GM11168 (cell line): ENCODE data around the gene MISP.

Source experiments
- in situ Hi-C: fragments of 300-500 bp; cut with MboI; formaldehyde crosslinking; loops from one replicate; pipeline ENCODE4 v1.12.0; 2022; ENCODE audit warnings: low sequenced_read_pairs; ENCODE audit not compliant: unreplicated experiment

MISP gene

GRCh38 chr19:723714-724113, 27.2 kb upstream of the MISP start:
- in situ Hi-C loops, result no loop called here

DNA sequence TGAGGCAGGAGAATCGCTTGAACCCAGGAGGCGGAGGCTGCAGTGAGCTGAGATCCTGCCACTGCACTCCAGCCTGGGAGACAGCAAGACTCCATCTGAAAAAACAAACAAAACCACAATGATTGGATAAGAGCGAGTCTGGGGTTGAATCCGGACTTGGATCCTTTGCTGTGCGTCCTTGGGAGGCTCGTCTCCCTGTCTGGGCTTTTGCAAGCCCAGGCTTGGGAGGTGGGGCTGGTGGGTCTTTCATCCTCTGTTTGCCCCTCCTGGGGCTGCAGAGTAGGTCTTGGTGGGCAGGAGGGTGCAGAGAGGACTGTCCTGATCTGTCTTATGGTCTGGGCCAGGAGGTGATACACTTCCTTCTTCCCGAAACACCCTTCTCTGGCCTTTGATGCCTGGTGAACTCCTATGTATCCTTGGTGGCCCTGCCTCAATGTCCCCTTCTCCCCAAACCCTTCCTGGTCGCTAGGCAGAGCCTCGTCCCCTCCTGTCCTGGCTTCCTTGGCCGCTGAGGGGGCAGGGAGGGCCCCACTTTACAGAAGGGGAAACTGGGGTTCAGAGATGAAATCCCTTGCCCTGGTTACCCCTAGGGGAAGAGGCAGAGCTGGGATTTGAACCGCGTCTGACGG, 25.3 kb upstream of the MISP start:
- in situ Hi-C loops, result loop anchor here (5.0 to 25.0 kb wide), 2 partner anchors 58 to 138 kb away; partner anchors contain the start of gene HCN2

DNA sequence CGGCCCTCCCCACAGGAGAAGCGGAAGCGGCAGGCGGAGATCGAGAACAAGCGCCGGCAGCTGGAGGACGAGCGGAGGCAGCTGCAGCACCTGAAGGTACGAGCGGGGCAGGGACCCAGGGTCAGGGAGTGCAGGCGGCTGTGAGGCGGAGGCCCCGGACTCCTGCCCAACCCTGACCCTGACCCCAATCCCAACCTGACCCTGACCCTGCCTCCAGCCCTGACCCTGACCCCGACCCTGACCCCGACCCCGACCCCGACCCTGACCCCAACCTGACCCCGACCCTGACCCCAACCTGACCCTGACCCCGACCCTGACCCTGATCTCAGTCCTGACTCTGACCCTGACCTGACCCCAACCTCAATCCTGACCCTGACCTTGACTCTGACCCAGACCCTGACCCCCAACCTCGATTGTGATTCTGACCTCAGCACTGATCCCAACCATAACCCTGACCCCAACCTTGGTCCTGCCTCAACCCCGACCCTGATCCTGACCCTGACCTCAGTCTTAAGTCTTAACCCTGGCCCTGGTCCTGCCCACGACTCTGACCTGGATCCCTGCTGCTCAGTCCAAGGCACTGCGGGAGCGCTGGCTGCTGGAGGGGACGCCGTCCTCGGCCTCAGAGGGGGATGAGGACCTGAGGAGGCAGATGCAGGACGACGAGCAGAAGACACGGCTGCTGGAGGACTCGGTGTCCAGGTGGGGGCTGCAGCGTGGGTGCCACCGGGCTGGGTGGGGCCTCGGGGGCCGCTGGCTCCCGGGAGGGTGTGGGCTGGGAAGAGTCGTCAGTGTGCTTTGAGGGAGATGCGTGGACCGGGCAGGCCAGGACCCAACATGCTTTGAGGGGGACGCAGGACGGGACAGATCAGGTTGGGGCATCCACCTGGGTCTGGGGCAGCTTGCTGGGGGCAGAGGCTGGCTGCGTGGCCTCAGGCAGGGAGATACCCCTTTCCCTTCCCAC, 23.6 kb upstream of the MISP start:
- in situ Hi-C loops, result loop anchor here (5.0 to 25.0 kb wide), 2 partner anchors 60 to 140 kb away; partner anchors contain the start of gene HCN2

DNA sequence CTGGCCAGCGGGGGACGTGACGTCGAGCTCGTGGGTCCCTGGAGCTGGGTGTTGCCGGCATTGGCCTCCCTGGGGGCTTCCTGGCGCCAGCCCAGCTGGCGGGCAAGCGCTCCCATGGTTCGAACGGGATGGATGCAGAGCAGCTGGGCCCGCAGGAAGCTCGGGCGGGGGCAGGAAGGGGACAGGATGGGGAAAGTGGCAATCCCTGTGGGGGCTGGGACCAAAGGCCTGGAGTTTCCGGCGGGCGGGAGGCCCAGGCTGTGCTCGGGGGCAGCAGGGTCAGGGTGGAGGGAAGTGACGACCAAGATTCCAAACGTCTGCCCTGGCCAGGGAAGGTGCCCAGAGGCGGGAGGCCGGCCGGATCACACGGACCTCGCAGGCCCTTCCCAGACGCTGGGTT, 22.9 kb upstream of the MISP start:
- in situ Hi-C loops, result loop anchor here (5.0 to 25.0 kb wide), 2 partner anchors 61 to 141 kb away; partner anchors contain the start of gene HCN2

GRCh38 chr19:729564-729963, 21.3 kb upstream of the MISP start:
- in situ Hi-C loops, result loop anchor here (5.0 to 25.0 kb wide), 2 partner anchors 62 to 142 kb away; partner anchors contain the start of gene HCN2

DNA sequence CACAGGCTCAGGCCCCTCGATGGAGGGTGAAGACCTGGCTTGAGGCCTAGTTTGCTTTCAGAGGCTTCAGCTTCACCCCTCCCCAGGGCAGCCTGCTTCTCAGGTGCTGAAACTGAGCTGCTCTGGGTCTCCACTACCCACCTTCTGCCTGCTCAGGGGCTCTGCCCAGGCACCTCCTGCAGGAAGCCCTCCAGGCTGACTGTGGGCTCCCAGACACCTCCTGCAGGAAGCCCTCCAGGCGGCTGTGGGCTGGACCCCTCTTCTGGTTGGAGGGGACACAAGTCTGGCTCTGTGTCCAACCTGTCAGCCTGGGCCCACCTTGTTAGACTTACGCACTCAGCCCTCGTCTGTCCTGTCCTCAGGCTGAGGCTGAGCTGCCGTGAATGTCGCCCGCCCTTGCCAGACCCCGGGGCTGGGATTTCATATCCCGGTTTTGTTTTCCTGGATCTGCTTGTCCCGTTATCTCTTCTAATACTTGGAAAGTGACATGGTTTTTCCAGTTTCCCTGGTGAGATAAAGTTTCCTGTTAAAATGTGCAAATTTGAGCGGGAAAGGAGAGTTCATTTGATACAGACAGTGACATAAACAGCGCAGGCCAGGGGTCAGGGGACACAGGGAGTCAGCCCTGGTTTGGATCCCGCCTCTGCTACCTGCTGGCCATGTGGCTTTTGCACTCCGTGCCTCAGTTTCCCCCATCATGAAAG, 20.8 kb upstream of the MISP start:
- in situ Hi-C loops, result loop anchor here (5.0 to 25.0 kb wide), 3 partner anchors 63 to 425 kb away; partner anchors contain the start of gene HCN2

GRCh38 chr19:731000-731399, 19.9 kb upstream of the MISP start:
- in situ Hi-C loops, result loop anchor here (10.0 to 25.0 kb wide), 2 partner anchors 144 to 424 kb away; partner anchors contain the start of gene HCN2

DNA sequence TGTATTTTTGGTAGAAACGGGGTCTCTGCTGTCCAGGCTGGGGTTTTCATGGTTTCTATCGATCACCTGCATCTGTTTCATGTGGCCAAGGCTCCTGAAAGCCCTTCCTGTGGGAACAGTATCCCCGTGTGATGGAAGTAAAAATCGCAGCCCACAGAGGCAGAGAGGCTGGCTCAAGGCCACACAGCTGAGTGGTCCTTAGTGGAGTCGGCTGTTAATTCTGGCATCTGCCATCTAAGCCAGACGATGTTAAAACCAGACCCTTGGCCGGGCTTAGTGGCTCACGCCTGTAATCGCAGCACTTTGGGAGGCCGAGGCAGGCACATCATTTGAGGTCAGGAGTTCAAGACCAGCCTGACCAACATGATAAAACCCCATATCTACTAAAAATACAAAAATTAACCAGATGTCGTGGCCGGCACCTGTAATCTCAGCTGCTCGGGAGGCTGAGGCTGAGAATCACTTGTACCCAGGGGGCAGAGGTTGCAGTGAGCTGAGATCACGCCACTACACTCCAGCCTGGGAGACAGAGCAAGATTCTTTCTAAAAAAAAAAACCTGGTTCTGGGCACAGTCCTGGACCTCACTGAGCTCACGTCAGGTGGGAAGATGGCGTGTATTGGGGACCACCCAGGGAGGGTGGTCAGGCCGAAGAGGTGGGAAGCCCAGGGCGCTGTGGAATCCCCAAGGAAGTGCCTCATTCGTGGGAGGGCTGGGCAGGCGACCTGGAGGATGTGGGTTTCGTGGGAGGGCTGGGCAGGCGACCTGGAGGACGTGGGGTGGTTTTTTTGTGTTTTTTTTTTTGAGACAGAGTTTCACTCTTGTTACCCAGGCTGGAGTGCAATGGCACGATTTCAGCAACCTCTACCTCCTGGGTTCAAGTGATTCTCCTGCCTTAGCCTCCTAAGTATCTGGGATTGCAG, 18.5 kb upstream of the MISP start:
- in situ Hi-C loops, result loop anchor here (10.0 to 25.0 kb wide), 2 partner anchors 145 to 422 kb away; partner anchors contain the start of gene HCN2

GRCh38 chr19:734716-735115, 16.2 kb upstream of the MISP start:
- in situ Hi-C loops, result loop anchor here (10.0 to 25.0 kb wide), 2 partner anchors 147 to 420 kb away; partner anchors contain the start of gene HCN2

DNA sequence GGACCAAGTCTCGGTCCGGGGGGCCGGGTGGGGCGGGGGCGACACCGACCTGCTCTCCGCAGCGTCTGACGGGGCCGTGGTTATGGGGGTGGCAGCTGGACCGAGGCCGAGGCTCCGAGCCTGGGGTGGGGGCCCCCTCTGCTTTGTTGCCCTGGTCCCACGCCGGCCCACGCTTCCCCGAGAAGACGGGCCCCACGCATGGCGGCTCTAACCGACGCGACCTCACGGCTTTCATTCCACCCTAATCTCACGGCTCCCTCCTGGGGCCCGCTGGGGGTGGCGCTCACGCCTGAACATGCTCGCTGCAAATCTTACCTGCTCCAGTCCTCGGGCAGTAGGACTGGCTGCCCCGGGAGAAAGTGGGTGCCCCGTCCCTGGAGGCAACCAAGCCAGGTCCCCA, 14.8 kb upstream of the MISP start:
- in situ Hi-C loops, result loop anchor here (10.0 to 25.0 kb wide), 2 partner anchors 149 to 419 kb away; partner anchors contain the start of gene HCN2

- in situ Hi-C loops, result loop anchor here (10.0 to 25.0 kb wide), 2 partner anchors 150 to 417 kb away; partner anchors contain the start of gene HCN2
These were observed 13.3 kb upstream of the MISP start for GRCh38 chr19:737591-738093.

DNA sequence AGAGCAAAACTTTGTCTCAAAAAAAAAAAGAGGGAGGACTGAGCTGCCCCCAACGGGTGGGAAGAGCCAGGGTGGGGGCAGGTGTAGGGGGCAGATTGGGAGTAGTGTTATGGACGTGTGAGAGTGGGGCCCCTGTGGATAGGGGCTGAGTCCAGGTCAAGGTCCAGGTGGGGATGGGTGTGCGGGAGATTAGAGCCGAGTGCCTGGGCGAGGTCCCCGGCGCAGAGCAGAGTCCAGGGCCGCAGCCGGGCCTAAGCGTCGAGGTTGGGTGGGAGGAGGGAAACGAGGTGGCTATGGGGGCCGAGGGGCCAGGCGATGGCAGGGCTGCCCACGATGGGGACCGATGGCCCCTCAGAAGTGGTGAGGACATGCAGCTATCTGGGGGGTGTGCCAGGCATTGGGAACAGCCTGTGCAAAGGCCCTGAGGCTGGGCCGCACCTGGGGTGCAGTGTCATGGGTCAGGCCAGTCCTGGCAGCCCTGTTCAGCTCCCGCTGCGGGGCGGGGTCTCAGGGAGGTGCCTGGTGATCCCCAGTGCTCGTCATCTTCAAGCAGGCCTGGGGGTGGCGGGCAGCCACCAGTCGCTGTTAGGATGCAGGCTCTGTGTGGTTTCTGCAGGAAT, 12.3 kb upstream of the MISP start:
- in situ Hi-C loops, result loop anchor here (10.0 to 25.0 kb wide), 2 partner anchors 151 to 416 kb away; partner anchors contain the start of gene HCN2

- in situ Hi-C loops, result loop anchor here (10.0 to 25.0 kb wide), 2 partner anchors 153 to 415 kb away; partner anchors contain the start of gene HCN2
These were observed 10.8 kb upstream of the MISP start for GRCh38 chr19:739998-740715.

- in situ Hi-C loops, result loop anchor here (25.0 kb wide), 1 partner anchor 154 kb away; the partner anchor contains the start of gene HCN2
These were observed 10.0 kb upstream of the MISP start for GRCh38 chr19:740816-741505.

GRCh38 chr19:741506-742131, 9.3 kb upstream of the MISP start:
- in situ Hi-C loops, result loop anchor here (25.0 kb wide), 1 partner anchor 154 kb away; the partner anchor contains the start of gene HCN2

GRCh38 chr19:742540-743075, 8.3 kb upstream of the MISP start:
- in situ Hi-C loops, result loop anchor here (25.0 kb wide), 1 partner anchor 155 kb away; the partner anchor contains the start of gene HCN2
